Measurements from ENCODE around the gene NRDC. TPM values are rescaled to one million over a fixed set of nuclear protein-coding genes. Genes with fewer than 3 reads are reported as not detected.

The NRDC gene
- total RNA-seq, 4 donors from 2014 or later: 63.4 to 116 (median 87.1) TPM

DNA sequence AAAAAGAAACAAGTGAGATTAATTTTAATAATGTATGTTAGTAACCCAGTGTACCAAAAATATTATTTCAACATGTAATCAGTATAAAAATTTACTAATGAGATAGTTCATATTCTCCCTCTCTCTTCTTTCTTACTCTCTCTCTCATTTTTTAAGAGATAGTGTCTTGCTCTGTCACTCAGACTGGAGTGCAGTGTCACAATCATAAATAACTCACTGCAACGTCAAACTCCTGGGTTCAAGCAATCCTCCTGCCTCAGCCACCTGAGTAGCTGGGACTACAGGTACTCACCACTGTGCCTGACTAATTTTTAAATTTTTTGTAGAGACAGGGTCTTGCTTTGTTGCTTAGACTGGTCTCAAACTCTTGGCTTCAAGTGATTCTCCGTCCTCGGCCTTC lies 123.9 kb downstream of the NRDC start:
- 100% methylated on average over 2 to 3 of the region's 3 CpGs for WGBS, 2 donors (ENCODE audit: low coverage in 1 of 2)
- Histone ChIP-seq H3K4me1 (no peaks in the 10 kb centered on the region), H3K4me3 (no peak overlapping the region), H3K36me3 (peaks cover 0 to 14% (median 2%) of the 10 kb centered on the region in 4 donors), H3K27me3 (no peaks in the 10 kb centered on the region), H3K9me3 (no peaks in the 10 kb centered on the region), H3K27ac (no peak overlapping the region)
- TF ChIP-seq, protein P1, sequence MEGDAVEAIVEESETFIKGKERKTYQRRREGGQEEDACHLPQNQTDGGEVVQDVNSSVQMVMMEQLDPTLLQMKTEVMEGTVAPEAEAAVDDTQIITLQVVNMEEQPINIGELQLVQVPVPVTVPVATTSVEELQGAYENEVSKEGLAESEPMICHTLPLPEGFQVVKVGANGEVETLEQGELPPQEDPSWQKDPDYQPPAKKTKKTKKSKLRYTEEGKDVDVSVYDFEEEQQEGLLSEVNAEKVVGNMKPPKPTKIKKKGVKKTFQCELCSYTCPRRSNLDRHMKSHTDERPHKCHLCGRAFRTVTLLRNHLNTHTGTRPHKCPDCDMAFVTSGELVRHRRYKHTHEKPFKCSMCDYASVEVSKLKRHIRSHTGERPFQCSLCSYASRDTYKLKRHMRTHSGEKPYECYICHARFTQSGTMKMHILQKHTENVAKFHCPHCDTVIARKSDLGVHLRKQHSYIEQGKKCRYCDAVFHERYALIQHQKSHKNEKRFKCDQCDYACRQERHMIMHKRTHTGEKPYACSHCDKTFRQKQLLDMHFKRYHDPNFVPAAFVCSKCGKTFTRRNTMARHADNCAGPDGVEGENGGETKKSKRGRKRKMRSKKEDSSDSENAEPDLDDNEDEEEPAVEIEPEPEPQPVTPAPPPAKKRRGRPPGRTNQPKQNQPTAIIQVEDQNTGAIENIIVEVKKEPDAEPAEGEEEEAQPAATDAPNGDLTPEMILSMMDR (IDR thresholded peaks at IDR 0.05): no peak
- no peak for TF ChIP-seq POLR2AphosphoS5 (IDR thresholded peaks at IDR 0.05)
- TF ChIP-seq POLR2A (IDR thresholded peaks at IDR 0.05): no peak
- no peak for TF ChIP-seq EP300 (IDR thresholded peaks at IDR 0.05; ENCODE audit: low read depth)
- in situ Hi-C loops (cut with MboI; ENCODE audit: low pct_ligation_motif_present in 1 of 4, low pct_unique_long_range_greater_than_20kb in 1 of 4, low sequenced_read_pairs in 3 of 4): loop anchor here in 1 of 4 donors (25.0 kb wide), 1 partner anchor 117 kb away; no protein-coding TSS in a partner anchor
- DNase-seq: no peak
- intact Hi-C loops (cut with DNase I; ENCODE audit: low total_unique reads): no loop called here

DNA sequence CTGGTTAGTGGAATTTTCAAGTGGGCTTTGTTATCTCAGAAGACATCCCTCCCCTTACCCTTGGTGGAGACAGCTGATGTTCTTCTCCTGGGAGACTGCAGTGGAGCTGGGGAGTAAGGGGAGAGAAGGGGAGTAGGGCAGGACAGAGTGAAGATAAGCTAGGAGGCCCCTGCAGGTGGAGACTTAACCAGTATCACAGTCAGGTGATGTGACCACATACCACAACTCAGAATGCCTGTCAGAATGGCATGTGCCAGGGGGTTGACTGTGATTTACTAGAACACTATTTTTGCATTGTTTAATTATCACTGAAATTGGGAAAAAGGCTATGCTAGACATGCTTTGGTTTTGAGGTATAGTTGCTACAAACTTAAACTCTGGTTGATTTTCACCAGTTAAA lies 124.6 kb downstream of the NRDC start:
- no peaks in the 10 kb centered on the region for H3K9me3 ChIP-seq
- in situ Hi-C loops (cut with MboI; ENCODE audit: low pct_ligation_motif_present in 1 of 4, low pct_unique_long_range_greater_than_20kb in 1 of 4, low sequenced_read_pairs in 3 of 4): loop anchor here in 1 of 4 donors (25.0 kb wide), 1 partner anchor 117 kb away; no protein-coding TSS in a partner anchor
- H3K27me3 ChIP-seq: no peaks in the 10 kb centered on the region
- H3K36me3 ChIP-seq: peaks cover 0 to 21% (median 4%) of the 10 kb centered on the region in 4 donors
- H3K4me3 ChIP-seq: no peak overlapping the region
- no peak overlapping the region for H3K27ac ChIP-seq
- no peak for DNase-seq
- intact Hi-C loops (cut with DNase I; ENCODE audit: low total_unique reads): no loop called here
- H3K4me1 ChIP-seq: no peaks in the 10 kb centered on the region
- TF ChIP-seq, protein P1 (IDR thresholded peaks at IDR 0.05): no peak
- TF ChIP-seq POLR2A (IDR thresholded peaks at IDR 0.05) (no peak), POLR2AphosphoS5 (IDR thresholded peaks at IDR 0.05) (no peak), EP300 (IDR thresholded peaks at IDR 0.05; ENCODE audit: low read depth) (no peak)

DNA sequence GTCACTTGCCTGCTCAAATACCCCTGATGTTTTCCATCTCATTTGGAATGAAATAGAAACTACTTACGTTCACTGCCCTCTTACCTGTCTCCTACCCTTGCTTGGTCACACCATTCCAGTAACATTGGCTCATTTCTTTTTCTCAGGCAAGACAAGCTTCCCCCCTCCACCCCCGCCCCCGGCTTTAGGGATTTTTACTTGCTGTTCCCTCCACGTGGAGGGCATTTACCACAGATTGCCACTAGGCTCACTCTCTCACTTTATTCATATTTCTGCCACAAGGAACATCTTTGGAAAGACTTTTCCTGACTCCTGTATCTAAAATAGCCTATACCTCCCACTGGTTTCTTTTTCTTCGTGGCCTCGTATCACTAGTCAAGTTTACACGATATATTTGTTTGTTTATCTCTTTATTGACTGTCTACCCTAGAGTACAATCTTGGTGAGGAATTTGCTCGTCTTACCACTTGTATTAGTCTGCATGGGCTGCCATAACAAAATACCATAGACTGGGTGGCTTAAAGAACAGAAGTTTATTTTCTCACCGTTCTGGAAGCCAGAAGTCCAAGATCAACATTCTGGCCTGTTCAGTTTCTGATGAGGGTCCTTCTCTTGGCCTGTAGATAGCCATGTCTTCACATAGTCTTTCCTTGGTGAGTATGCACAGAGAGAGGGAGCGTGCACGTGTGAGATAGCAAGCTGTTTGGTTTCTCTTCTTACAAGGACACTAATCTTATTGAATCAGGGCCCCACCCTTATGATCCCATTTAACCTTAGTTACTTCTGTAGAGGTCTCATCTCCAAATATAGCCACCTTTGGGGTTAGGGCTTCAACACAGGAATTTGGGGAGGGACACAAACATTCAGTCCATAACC lies 126.2 kb downstream of the NRDC start:
- in situ Hi-C loops (cut with MboI; ENCODE audit: low pct_ligation_motif_present in 1 of 4, low pct_unique_long_range_greater_than_20kb in 1 of 4, low sequenced_read_pairs in 3 of 4) (loop anchor here in 1 of 4 donors (25.0 kb wide), 1 partner anchor 115 kb away; no protein-coding TSS in a partner anchor), intact Hi-C loops (cut with DNase I; ENCODE audit: low total_unique reads) (no loop called here)
- H3K4me3 ChIP-seq: no peak overlapping the region
- no peaks in the 10 kb centered on the region for H3K9me3 ChIP-seq
- WGBS, 2 donors (ENCODE audit: low coverage in 1 of 2): 88 to 94% methylated on average over 11 of the region's 11 CpGs
- H3K36me3 ChIP-seq: peaks cover 0 to 30% (median 4%) of the 10 kb centered on the region in 4 donors
- H3K27me3 ChIP-seq: no peaks in the 10 kb centered on the region
- no peak for DNase-seq
- H3K27ac ChIP-seq: no peak overlapping the region
- TF ChIP-seq POLR2A (IDR thresholded peaks at IDR 0.05) (no peak), EP300 (IDR thresholded peaks at IDR 0.05; ENCODE audit: low read depth) (no peak), POLR2AphosphoS5 (IDR thresholded peaks at IDR 0.05) (no peak)
- TF ChIP-seq, protein P1 (IDR thresholded peaks at IDR 0.05): no peak
- H3K4me1 ChIP-seq: no peaks in the 10 kb centered on the region

DNA sequence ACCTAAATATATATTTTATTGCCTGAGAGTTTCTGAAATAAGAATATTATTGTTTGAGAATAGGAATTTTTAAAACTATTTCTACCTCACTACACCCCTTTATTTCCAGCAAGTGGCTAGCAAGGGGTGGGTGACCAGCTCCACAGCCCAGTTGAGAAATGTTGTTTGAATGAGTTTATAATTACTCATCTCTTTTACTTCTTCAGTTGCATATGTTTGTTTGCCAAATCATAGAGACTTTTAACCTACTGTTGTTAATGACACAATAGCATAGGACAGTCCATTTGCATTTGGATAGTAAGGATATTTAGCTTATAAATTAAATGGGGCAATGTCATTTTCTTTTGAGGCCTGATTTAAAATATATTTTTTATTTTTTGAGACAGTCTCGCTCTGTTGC lies 127.8 kb downstream of the NRDC start:
- no peaks in the 10 kb centered on the region for H3K4me1 ChIP-seq

More for the DNA sequence above, 127.8 kb downstream of the NRDC start:
- 100% methylated on average over 1 of the region's 1 CpG for WGBS, 2 donors (ENCODE audit: low coverage in 1 of 2)
- H3K9me3 ChIP-seq: no peaks in the 10 kb centered on the region
- TF ChIP-seq POLR2AphosphoS5 (IDR thresholded peaks at IDR 0.05) (no peak), EP300 (IDR thresholded peaks at IDR 0.05; ENCODE audit: low read depth) (no peak), POLR2A (IDR thresholded peaks at IDR 0.05) (no peak)
- TF ChIP-seq, protein P1 (IDR thresholded peaks at IDR 0.05): no peak
- no peaks in the 10 kb centered on the region for H3K27me3 ChIP-seq
- H3K27ac ChIP-seq: no peak overlapping the region
- in situ Hi-C loops (cut with MboI; ENCODE audit: low pct_ligation_motif_present in 1 of 4, low pct_unique_long_range_greater_than_20kb in 1 of 4, low sequenced_read_pairs in 3 of 4) (loop anchor here in 1 of 4 donors (25.0 kb wide), 1 partner anchor 113 kb away; no protein-coding TSS in a partner anchor), intact Hi-C loops (cut with DNase I; ENCODE audit: low total_unique reads) (no loop called here)
- DNase-seq: no peak
- no peak overlapping the region for H3K4me3 ChIP-seq
- peaks cover 0 to 30% (median 3%) of the 10 kb centered on the region in 4 donors for H3K36me3 ChIP-seq
